Esophagus muscularis mucosa (tissue), 4 donors: ENCODE data around the gene PSME3. TPM values are rescaled to one million over a fixed set of nuclear protein-coding genes. Genes with fewer than 3 reads are reported as not detected.

Experiments used
- DNase-seq: peaks from one replicate; pipeline ENCODE4 v3.0.0-alpha.2; 2017; ENCODE audit errors: extremely low spot score
- H3K27ac ChIP-seq, 4 donors: fragments of 200-600 bp; sonication (generic); replicated peaks in 1 of 4; 1 replicate in 3 of 4; 2 replicates in 1 of 4; pipeline ENCODE4 v1.5.1; 2016 to 2019; ENCODE audit warnings: mild to moderate bottlenecking in 1 of 4
- H3K27me3 ChIP-seq, 4 donors: fragments of 200-600 bp; sonication (generic); one replicate each; pipeline versions ENCODE4 v1.5.1 to v1.6.0; 2016 to 2019
- H3K36me3 ChIP-seq, 4 donors: fragments of 200-600 bp; sonication (generic); one replicate each; pipeline ENCODE4 v1.5.1; 2016 to 2019
- H3K4me1 ChIP-seq, 4 donors: fragments of 200-600 bp; sonication (generic); one replicate each; pipeline ENCODE4 v1.5.1; 2016 to 2019
- H3K4me3 ChIP-seq, 4 donors: fragments of 200-600 bp; sonication (generic); 1 replicate in 2 of 4; 2 replicates in 2 of 4; pipeline ENCODE4 v1.5.1; 2016 to 2019; ENCODE audit warnings: mild to moderate bottlenecking in 4 of 4, moderate library complexity in 1 of 4
- H3K9me3 ChIP-seq, 4 donors: fragments of 200-600 bp; sonication (generic); 1 replicate in 3 of 4; 2 replicates in 1 of 4; pipeline ENCODE4 v1.5.1; 2016 to 2019
- CTCF ChIP-seq, 3 experiments: fragments of 200-600 bp in 2 of 3; fragments of 450-650 bp in 1 of 3; sonication (generic) in 2 of 3; IDR thresholded peaks; one replicate each; pipeline ENCODE4 v1.5.1; 2017 to 2019; ENCODE audit warnings: antibody characterized with exemption in 3 of 3, mild to moderate bottlenecking in 2 of 3, moderate library complexity in 1 of 3
- EP300 ChIP-seq: sonication (generic); formaldehyde crosslinking; IDR thresholded peaks from one replicate; pipeline ENCODE4 v1.6.1; 2017; ENCODE audit warnings: antibody characterized with exemption
- POLR2A ChIP-seq: fragments of 450-650 bp; IDR thresholded peaks from one replicate; pipeline ENCODE4 v1.6.1; 2017; ENCODE audit warnings: antibody characterized with exemption, moderate library complexity, mild to moderate bottlenecking, low read depth
- POLR2AphosphoS5 ChIP-seq, 2 donors: sonication (generic); formaldehyde crosslinking; IDR thresholded peaks; one replicate each; pipeline ENCODE4 v1.6.1; 2017; ENCODE audit warnings: antibody characterized with exemption in 2 of 2
- WGBS: methylation state at CpG from one replicate; pipeline ENCODE4 v1.1.5; 2018; 5-methylcytosine and 5-hydroxymethylcytosine counted together
- intact Hi-C: fragments of 100-400 bp; cut with DNase I; formaldehyde crosslinking; loops from one replicate; pipeline ENCODE4 v1.15.1; 2023
- small RNA-seq, 3 donors: library from RNA; depleted of rRNA; stranded (forward); fragments of <200 nt; gene quantifications; one replicate each; pipeline ENCODE3, GENCODE V24; 2016
- total RNA-seq, 4 donors: library from RNA; depleted of rRNA; stranded (reverse); fragments of >200 nt; gene quantifications; one replicate each; pipeline versions ENCODE4 v1.1.0 to v1.2.1, GENCODE V29; 2016

Gene PSME3
- total RNA-seq, 4 donors from 2014 or later, result 68.9 to 91.5 (median 77.2) TPM

DNA sequence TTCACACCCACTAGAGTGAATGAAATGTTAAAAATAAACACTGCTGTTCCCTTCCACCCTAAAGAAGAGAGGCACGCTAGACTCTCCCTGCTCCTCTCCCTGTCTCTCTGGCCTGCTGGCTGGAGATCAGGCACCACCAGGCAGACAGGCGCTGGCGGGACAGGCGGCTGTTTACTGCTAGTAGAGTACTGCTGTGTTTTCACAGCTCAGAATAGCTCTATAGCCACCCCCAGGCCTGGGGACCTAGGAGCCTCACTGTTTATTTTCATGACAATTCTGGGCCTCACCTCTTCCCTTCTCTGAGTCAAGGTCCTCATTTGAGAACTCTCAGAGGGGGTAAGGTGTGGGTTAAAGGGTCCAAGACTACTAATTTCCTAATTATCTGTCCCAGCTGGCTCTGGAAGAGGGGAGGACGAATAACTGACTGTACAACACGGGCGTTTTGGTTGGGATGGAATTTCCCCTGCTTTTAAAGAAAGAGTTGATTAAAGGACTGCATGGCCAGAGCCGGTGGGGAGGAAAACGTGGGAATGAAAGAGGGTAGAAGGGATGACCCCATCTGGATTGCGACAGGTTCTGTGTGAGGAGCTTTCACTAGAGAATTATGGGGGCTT is 58.4 kb downstream of the PSME3 start:
- H3K27me3 ChIP-seq, result no peaks in the 10 kb centered on the region
- DNase-seq, result peak; percentile 94
- no peak overlapping the region for H3K4me3 ChIP-seq
- 29% methylated on average over 10 of the region's 10 CpGs for WGBS
- H3K4me1 ChIP-seq, result peaks cover 36 to 55% (median 55%) of the 10 kb centered on the region in 4 donors
- H3K27ac ChIP-seq, result peak overlapping the region; percentile 79 to 85 (median 83)
- H3K36me3 ChIP-seq, result no peaks in the 10 kb centered on the region
- intact Hi-C loops, result no loop called here
- TF ChIP-seq CTCF (IDR thresholded peaks at IDR 0.05), result no peak
- no peak for TF ChIP-seq POLR2A
- TF ChIP-seq POLR2AphosphoS5 (IDR thresholded peaks at IDR 0.05), result peak in 1 of 2 donors; percentile 66
- H3K9me3 ChIP-seq, result no peaks in the 10 kb centered on the region

GRCh38 chr17:42893359-42893758 is 60.2 kb downstream of the PSME3 start:
- TF ChIP-seq POLR2A (no peak), POLR2AphosphoS5 (IDR thresholded peaks at IDR 0.05) (no peak), CTCF (IDR thresholded peaks at IDR 0.05) (no peak), EP300 (no peak)
- Histone ChIP-seq H3K4me3 (no peak overlapping the region), H3K9me3 (no peaks in the 10 kb centered on the region), H3K27me3 (no peaks in the 10 kb centered on the region), H3K36me3 (no peaks in the 10 kb centered on the region), H3K4me1 (peaks cover 36 to 54% (median 51%) of the 10 kb centered on the region in 4 donors), H3K27ac (peak overlapping the region; percentile 40 to 85 (median 64))
- intact Hi-C loops, result no loop called here
- 25% methylated on average over 4 of the region's 4 CpGs for WGBS
- no peak for DNase-seq

Small RNAs within 50 kb of the gene (small RNA-seq; reads per million reads assigned to genes)
- gene MIR6781, result 0 reads per million in 3 donors
- gene RNU6-287P, result 0 reads per million in 3 donors

Other genes starting within 250 kb of the PSME3 start
- gene RETREG3, start 224.0 kb upstream of the PSME3 start, total RNA-seq, result 10 to 100 TPM; 42.7 to 93.3 (median 57.0) TPM
- gene TUBG1, start 223.7 kb upstream of the PSME3 start, total RNA-seq, result 10 to 100 TPM; 30.6 to 89.0 (median 55.0) TPM
- gene TUBG2, start 174.1 kb upstream of the PSME3 start, total RNA-seq, result 10 to 100 TPM; 25.3 to 40.2 (median 38.1) TPM
- gene PLEKHH3, start 156.4 kb upstream of the PSME3 start, total RNA-seq, result 10 to 100 TPM; 20.3 to 41.2 (median 27.3) TPM
- 1 to 10 TPM; 2.9 to 8.4 (median 3.7) TPM for gene CCR10, start 151.6 kb upstream of the PSME3 start, total RNA-seq
- 10 to 100 TPM in 1 of 4 donors, 1 to 10 TPM in 3; 4.7 to 13.2 (median 6.2) TPM for gene CNTNAP1, start 150.9 kb upstream of the PSME3 start, total RNA-seq
- gene EZH1, start 88.4 kb upstream of the PSME3 start, total RNA-seq, result 10 to 100 TPM; 40.6 to 68.2 (median 54.6) TPM
- gene RAMP2, start 72.2 kb upstream of the PSME3 start, total RNA-seq, result 10 to 100 TPM; 19.5 to 45.2 (median 34.2) TPM
- 10 to 100 TPM; 34.5 to 43.9 (median 38.0) TPM for gene VPS25, start 59.9 kb upstream of the PSME3 start, total RNA-seq
- gene WNK4, start 52.8 kb upstream of the PSME3 start, total RNA-seq, result 1 to 10 TPM in 3 of 4 donors, under 1 TPM in 1; 0.50 to 2.9 (median 2.1) TPM
- gene COA3, start 34.7 kb upstream of the PSME3 start, total RNA-seq, result 10 to 100 TPM; 65.9 to 74.6 (median 68.3) TPM
- gene CNTD1, start 34.5 kb upstream of the PSME3 start, total RNA-seq, result 1 to 10 TPM in 1 of 4 donors, under 1 TPM in 2, not detected in 1; 0.50 to 3.9 (median 0.57) TPM
- 100 to 1,000 TPM; 165 to 293 (median 237) TPM for gene BECN1, start 9.1 kb upstream of the PSME3 start, total RNA-seq
- gene AOC2, start 11.2 kb downstream of the PSME3 start, total RNA-seq, result 1 to 10 TPM in 3 of 4 donors, under 1 TPM in 1; 0.66 to 2.0 (median 1.4) TPM
- gene AOC3, start 17.8 kb downstream of the PSME3 start, total RNA-seq, result 100 to 1,000 TPM in 3 of 4 donors, 10 to 100 TPM in 1; 89.0 to 242 (median 118) TPM
- under 1 TPM in 1 of 4 donors, not detected in 3; 0.06 TPM for gene G6PC1, start 67.4 kb downstream of the PSME3 start, total RNA-seq
- gene AARSD1, start 131.1 kb downstream of the PSME3 start, total RNA-seq, result 10 to 100 TPM; 21.9 to 35.7 (median 26.8) TPM
- 10 to 100 TPM in 3 of 4 donors, 1 to 10 TPM in 1; 7.8 to 18.3 (median 13.1) TPM for gene PTGES3L, start 146.7 kb downstream of the PSME3 start, total RNA-seq
- 10 to 100 TPM; 13.3 to 19.1 (median 16.5) TPM for gene RUNDC1, start 147.2 kb downstream of the PSME3 start, total RNA-seq
- 1,000 to 10,000 TPM; 1,126 to 2,755 (median 1,417) TPM for gene RPL27, start 165.0 kb downstream of the PSME3 start, total RNA-seq
- gene IFI35, start 173.4 kb downstream of the PSME3 start, total RNA-seq, result 10 to 100 TPM; 21.2 to 36.1 (median 28.8) TPM
- 100 to 1,000 TPM; 106 to 190 (median 139) TPM for gene VAT1, start 189.0 kb downstream of the PSME3 start, total RNA-seq
- 1 to 10 TPM; 2.7 to 3.2 (median 2.8) TPM for gene RND2, start 191.8 kb downstream of the PSME3 start, total RNA-seq